ENCODE results near the gene NINJ1.

GRCh38 chr9:93112116-93112863, 21.8 kb downstream of the NINJ1 start:
- TF ChIP-seq, protein P1, sequence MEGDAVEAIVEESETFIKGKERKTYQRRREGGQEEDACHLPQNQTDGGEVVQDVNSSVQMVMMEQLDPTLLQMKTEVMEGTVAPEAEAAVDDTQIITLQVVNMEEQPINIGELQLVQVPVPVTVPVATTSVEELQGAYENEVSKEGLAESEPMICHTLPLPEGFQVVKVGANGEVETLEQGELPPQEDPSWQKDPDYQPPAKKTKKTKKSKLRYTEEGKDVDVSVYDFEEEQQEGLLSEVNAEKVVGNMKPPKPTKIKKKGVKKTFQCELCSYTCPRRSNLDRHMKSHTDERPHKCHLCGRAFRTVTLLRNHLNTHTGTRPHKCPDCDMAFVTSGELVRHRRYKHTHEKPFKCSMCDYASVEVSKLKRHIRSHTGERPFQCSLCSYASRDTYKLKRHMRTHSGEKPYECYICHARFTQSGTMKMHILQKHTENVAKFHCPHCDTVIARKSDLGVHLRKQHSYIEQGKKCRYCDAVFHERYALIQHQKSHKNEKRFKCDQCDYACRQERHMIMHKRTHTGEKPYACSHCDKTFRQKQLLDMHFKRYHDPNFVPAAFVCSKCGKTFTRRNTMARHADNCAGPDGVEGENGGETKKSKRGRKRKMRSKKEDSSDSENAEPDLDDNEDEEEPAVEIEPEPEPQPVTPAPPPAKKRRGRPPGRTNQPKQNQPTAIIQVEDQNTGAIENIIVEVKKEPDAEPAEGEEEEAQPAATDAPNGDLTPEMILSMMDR (IDR thresholded peaks at IDR 0.05): no peak
- TF ChIP-seq, protein P2, sequence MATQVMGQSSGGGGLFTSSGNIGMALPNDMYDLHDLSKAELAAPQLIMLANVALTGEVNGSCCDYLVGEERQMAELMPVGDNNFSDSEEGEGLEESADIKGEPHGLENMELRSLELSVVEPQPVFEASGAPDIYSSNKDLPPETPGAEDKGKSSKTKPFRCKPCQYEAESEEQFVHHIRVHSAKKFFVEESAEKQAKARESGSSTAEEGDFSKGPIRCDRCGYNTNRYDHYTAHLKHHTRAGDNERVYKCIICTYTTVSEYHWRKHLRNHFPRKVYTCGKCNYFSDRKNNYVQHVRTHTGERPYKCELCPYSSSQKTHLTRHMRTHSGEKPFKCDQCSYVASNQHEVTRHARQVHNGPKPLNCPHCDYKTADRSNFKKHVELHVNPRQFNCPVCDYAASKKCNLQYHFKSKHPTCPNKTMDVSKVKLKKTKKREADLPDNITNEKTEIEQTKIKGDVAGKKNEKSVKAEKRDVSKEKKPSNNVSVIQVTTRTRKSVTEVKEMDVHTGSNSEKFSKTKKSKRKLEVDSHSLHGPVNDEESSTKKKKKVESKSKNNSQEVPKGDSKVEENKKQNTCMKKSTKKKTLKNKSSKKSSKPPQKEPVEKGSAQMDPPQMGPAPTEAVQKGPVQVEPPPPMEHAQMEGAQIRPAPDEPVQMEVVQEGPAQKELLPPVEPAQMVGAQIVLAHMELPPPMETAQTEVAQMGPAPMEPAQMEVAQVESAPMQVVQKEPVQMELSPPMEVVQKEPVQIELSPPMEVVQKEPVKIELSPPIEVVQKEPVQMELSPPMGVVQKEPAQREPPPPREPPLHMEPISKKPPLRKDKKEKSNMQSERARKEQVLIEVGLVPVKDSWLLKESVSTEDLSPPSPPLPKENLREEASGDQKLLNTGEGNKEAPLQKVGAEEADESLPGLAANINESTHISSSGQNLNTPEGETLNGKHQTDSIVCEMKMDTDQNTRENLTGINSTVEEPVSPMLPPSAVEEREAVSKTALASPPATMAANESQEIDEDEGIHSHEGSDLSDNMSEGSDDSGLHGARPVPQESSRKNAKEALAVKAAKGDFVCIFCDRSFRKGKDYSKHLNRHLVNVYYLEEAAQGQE (IDR thresholded peaks at IDR 0.05; ENCODE audit: insufficient read depth in 1 of 2, low read depth in 2 of 2, low read length in 1 of 2): no peak
- TF ChIP-seq POLR2AphosphoS5 (IDR thresholded peaks at IDR 0.05; ENCODE audit: low read depth, low read length) (no peak), SIN3A (IDR thresholded peaks at IDR 0.05; ENCODE audit: borderline replicate concordance, insufficient read depth, low read depth, low read length) (no peak), TCF7L2 (IDR thresholded peaks at IDR 0.05; ENCODE audit: low read depth, low read length) (no peak)
